SU-DHL-6 (cell line): ENCODE data around the gene ANO7.

Experiments
- H2AFZ ChIP-seq: fragments of 200-600 bp; sonication (generic); 2 replicates; pipeline ENCODE4 v1.6.1; 2014; ENCODE audit warnings: low read depth, mild to moderate bottlenecking, moderate library complexity, mixed read lengths, antibody characterized with exemption, low read length; ENCODE audit not compliant: severe bottlenecking
- H3F3A ChIP-seq: fragments of 200-600 bp; shearing (Covaris generic); 2 replicates; pipeline ENCODE4 v1.6.0; 2016; ENCODE audit warnings: antibody characterized with exemption, mild to moderate bottlenecking; ENCODE audit not compliant: insufficient read depth
- H3K27ac ChIP-seq: fragments of 200-600 bp; sonication (generic); 2 replicates; pipeline ENCODE4 v1.5.1; 2016; ENCODE audit warnings: low read depth, mild to moderate bottlenecking, low read length, moderate library complexity, mixed read lengths
- H3K27me3 ChIP-seq: fragments of 200-600 bp; sonication (generic), shearing (Covaris generic); 2 replicates; pipeline ENCODE4 v1.6.0; 2014; ENCODE audit warnings: mild to moderate bottlenecking, low read length
- H3K36me3 ChIP-seq: fragments of 200-600 bp; sonication (generic); 2 replicates; pipeline ENCODE4 v1.6.1; 2014; ENCODE audit warnings: mild to moderate bottlenecking, low read length, mixed read lengths
- H3K4me2 ChIP-seq: fragments of 300-600, 200-600 bp; shearing (Covaris generic), sonication (generic); 2 replicates; pipeline ENCODE4 v1.6.0; 2014; ENCODE audit warnings: low read length, low read depth, mild to moderate bottlenecking; ENCODE audit not compliant: poor library complexity, severe bottlenecking
- H3K4me3 ChIP-seq: fragments of 200-600 bp; sonication (generic); 2 replicates; pipeline ENCODE4 v1.5.1; 2014; ENCODE audit warnings: antibody characterized with exemption, low read length, mild to moderate bottlenecking, mixed read lengths; ENCODE audit not compliant: insufficient read depth, poor library complexity, severe bottlenecking
- H3K79me2 ChIP-seq: fragments of 200-600 bp; sonication (generic); 2 replicates; pipeline ENCODE4 v1.6.1; 2014; ENCODE audit warnings: mild to moderate bottlenecking, low read length, moderate library complexity; ENCODE audit not compliant: insufficient read depth
- H3K9ac ChIP-seq: fragments of 200-600 bp; sonication (generic); 2 replicates; pipeline ENCODE4 v1.7.0; 2014; ENCODE audit warnings: mild to moderate bottlenecking, low read length
- H3K9me2 ChIP-seq: fragments of 200-600 bp; sonication (generic); replicated peaks from 2 replicates; pipeline ENCODE4 v1.6.1; 2014; ENCODE audit warnings: low read length; ENCODE audit not compliant: insufficient read depth
- H3K9me3 ChIP-seq: fragments of 200-600 bp; sonication (generic); 2 replicates; pipeline ENCODE4 v1.6.1; 2014; ENCODE audit warnings: low read length, mixed read lengths; ENCODE audit not compliant: insufficient read depth
- H4K20me1 ChIP-seq: fragments of 200-600 bp; sonication (generic); 2 replicates; pipeline ENCODE4 v1.6.1; 2014; ENCODE audit warnings: low read depth, mild to moderate bottlenecking, antibody characterized with exemption, low read length, moderate library complexity, mixed read lengths
- EZH2phosphoT487 ChIP-seq: fragments of 200-600 bp; sonication (generic), shearing (Covaris generic); conservative IDR thresholded peaks from 2 replicates; pipeline ENCODE4 v1.6.1; 2018; ENCODE audit warnings: mild to moderate bottlenecking, antibody characterized with exemption, low read length, moderate library complexity, mixed read lengths
- TF ChIP-seq, protein P1 (sequence below): fragments of 200-600 bp; sonication (generic); IDR thresholded peaks from one replicate; pipeline ENCODE4 v1.5.1; 2017; ENCODE audit warnings: antibody characterized with exemption, mild to moderate bottlenecking, low read length, moderate library complexity; ENCODE audit not compliant: insufficient read depth, poor library complexity, severe bottlenecking

ANO7 gene

DNA sequence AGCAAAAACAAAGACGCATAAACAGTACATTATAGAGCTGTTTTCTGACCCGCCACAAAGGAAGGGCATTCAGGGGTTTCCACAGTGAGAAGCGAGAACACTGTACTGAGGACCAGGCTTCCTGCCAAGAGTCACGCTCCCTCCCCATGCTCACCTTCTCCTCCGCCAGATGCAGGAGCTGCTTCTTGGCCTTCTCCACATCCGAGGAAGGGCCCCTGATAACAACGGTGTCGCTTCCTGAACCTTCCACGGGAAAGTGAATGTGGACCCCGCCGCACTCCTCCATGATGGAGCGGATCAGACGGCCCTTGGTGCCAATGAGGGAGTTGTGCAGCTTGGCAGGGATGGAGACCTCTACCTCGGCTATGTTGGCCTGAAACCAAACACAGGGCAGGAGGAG lies 53.8 kb downstream of the ANO7 start:
- H3K27me3 ChIP-seq, result no peaks in the 10 kb centered on the region
- peaks cover 14% of the 10 kb centered on the region for H3K36me3 ChIP-seq
- no peaks in the 10 kb centered on the region for H4K20me1 ChIP-seq
- H3F3A ChIP-seq, result no peaks in the 10 kb centered on the region
- H3K27ac ChIP-seq, result no peak overlapping the region
- no peak overlapping the region for H3K4me3 ChIP-seq
- H3K9ac ChIP-seq, result no peak overlapping the region
- TF ChIP-seq, protein P1, sequence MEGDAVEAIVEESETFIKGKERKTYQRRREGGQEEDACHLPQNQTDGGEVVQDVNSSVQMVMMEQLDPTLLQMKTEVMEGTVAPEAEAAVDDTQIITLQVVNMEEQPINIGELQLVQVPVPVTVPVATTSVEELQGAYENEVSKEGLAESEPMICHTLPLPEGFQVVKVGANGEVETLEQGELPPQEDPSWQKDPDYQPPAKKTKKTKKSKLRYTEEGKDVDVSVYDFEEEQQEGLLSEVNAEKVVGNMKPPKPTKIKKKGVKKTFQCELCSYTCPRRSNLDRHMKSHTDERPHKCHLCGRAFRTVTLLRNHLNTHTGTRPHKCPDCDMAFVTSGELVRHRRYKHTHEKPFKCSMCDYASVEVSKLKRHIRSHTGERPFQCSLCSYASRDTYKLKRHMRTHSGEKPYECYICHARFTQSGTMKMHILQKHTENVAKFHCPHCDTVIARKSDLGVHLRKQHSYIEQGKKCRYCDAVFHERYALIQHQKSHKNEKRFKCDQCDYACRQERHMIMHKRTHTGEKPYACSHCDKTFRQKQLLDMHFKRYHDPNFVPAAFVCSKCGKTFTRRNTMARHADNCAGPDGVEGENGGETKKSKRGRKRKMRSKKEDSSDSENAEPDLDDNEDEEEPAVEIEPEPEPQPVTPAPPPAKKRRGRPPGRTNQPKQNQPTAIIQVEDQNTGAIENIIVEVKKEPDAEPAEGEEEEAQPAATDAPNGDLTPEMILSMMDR, result no peak
- TF ChIP-seq EZH2phosphoT487, result no peak
- no peak overlapping the region for H2AFZ ChIP-seq
- no peaks in the 10 kb centered on the region for H3K9me3 ChIP-seq
- H3K4me2 ChIP-seq, result no peak overlapping the region
- no peaks in the 10 kb centered on the region for H3K79me2 ChIP-seq
- H3K9me2 ChIP-seq, result no peaks in the 10 kb centered on the region

DNA sequence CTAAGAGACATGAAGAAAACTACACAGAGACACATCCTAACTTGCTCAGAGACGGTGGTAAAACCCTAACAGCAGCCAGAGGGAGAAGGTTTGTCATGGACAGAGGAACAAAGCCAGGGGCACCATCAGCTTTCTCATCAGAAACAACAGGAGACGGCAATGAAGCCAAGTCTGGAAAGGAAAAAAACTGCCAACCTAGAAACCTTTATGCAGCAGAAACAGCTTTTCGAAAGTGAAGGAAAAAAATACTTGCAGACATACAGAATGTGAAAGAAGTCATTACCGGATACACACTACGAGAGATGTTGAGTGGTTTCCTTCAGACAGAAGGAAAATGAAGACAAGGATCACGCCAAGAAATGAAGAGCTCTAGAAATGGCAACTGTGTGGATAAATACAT lies 55.9 kb downstream of the ANO7 start:
- no peaks in the 10 kb centered on the region for H3K9me2 ChIP-seq
- H3K4me3 ChIP-seq, result no peak overlapping the region
- H2AFZ ChIP-seq, result no peak overlapping the region
- H3F3A ChIP-seq, result no peaks in the 10 kb centered on the region
- peaks cover 15% of the 10 kb centered on the region for H3K36me3 ChIP-seq
- H3K9me3 ChIP-seq, result no peaks in the 10 kb centered on the region
- H3K27me3 ChIP-seq, result no peaks in the 10 kb centered on the region
- H3K27ac ChIP-seq, result no peak overlapping the region
- H4K20me1 ChIP-seq, result no peaks in the 10 kb centered on the region
- no peak overlapping the region for H3K4me2 ChIP-seq
- no peaks in the 10 kb centered on the region for H3K79me2 ChIP-seq
- TF ChIP-seq, protein P1, result no peak
- TF ChIP-seq EZH2phosphoT487, result no peak
- no peak overlapping the region for H3K9ac ChIP-seq

- H3F3A ChIP-seq, result no peaks in the 10 kb centered on the region
- H3K4me3 ChIP-seq, result no peak overlapping the region
- peaks cover 8% of the 10 kb centered on the region; the same call in 1 of the 2 replicates for H3K36me3 ChIP-seq
- H3K9me2 ChIP-seq, result no peaks in the 10 kb centered on the region
- no peaks in the 10 kb centered on the region for H4K20me1 ChIP-seq
- TF ChIP-seq, protein P1, result no peak
- no peaks in the 10 kb centered on the region for H3K9me3 ChIP-seq
- H2AFZ ChIP-seq, result no peak overlapping the region
- no peaks in the 10 kb centered on the region for H3K79me2 ChIP-seq
- H3K27me3 ChIP-seq, result no peaks in the 10 kb centered on the region
- no peak overlapping the region for H3K4me2 ChIP-seq
- H3K9ac ChIP-seq, result no peak overlapping the region
- H3K27ac ChIP-seq, result no peak overlapping the region
Measured at GRCh38 chr2:241248289-241248688, 59.8 kb downstream of the ANO7 start.

GRCh38 chr2:241248897-241249296 lies 60.4 kb downstream of the ANO7 start:
- Histone ChIP-seq H3K9me3 (no peaks in the 10 kb centered on the region), H3K9ac (no peak overlapping the region), H3F3A (no peaks in the 10 kb centered on the region), H3K27ac (no peak overlapping the region), H3K27me3 (no peaks in the 10 kb centered on the region), H4K20me1 (no peaks in the 10 kb centered on the region), H3K4me3 (no peak overlapping the region), H3K4me2 (no peak overlapping the region), H2AFZ (no peak overlapping the region), H3K9me2 (no peaks in the 10 kb centered on the region), H3K36me3 (peaks cover 8% of the 10 kb centered on the region; the same call in 1 of the 2 replicates), H3K79me2 (no peaks in the 10 kb centered on the region)
- TF ChIP-seq, protein P1, result no peak
- no peak for TF ChIP-seq EZH2phosphoT487
